B cell (primary cell): ENCODE results near the gene NCOA7.

Experiments used
- EZH2 ChIP-seq: IDR thresholded peaks from 2 replicates; pipeline ENCODE4 v1.6.1; 2012; ENCODE audit warnings: borderline replicate concordance, low read depth, mild to moderate bottlenecking, moderate library complexity, low read length; ENCODE audit not compliant: insufficient read depth, poor library complexity, severe bottlenecking
- TF ChIP-seq, protein P1 (sequence below): fragments of 200-600 bp; IDR thresholded peaks from one replicate; pipeline ENCODE4 v1.8.0; 2022; ENCODE audit warnings: antibody characterized with exemption, mild to moderate bottlenecking

DNA sequence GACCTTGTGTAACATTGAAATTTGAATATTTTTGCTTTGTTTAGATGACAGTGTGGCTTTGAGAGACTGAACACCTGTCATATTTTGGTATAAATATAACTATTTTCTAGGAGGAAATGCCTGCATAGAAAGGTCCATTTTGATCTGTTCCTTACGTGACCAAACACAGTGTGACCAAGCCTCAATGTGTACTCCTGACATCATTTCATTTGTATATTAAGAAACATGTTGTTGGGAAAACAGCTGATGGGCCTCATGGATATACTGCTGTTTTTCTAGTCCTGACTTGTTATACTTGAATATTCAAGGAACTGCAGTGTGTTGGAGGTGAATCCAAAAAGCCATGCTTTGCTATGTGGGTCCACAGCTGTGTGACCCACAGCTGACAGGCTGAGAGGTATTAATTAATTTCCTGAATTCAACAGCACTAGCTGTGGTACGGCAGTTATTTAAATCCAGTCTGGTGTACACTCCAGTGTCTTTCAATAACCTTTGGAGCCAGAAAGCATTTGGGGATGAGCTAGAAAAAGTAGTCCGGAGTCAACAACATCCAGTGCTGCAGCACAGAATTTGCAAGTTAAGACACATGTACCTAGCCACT, 18.9 kb downstream of the NCOA7 start:
- TF ChIP-seq, protein P1, sequence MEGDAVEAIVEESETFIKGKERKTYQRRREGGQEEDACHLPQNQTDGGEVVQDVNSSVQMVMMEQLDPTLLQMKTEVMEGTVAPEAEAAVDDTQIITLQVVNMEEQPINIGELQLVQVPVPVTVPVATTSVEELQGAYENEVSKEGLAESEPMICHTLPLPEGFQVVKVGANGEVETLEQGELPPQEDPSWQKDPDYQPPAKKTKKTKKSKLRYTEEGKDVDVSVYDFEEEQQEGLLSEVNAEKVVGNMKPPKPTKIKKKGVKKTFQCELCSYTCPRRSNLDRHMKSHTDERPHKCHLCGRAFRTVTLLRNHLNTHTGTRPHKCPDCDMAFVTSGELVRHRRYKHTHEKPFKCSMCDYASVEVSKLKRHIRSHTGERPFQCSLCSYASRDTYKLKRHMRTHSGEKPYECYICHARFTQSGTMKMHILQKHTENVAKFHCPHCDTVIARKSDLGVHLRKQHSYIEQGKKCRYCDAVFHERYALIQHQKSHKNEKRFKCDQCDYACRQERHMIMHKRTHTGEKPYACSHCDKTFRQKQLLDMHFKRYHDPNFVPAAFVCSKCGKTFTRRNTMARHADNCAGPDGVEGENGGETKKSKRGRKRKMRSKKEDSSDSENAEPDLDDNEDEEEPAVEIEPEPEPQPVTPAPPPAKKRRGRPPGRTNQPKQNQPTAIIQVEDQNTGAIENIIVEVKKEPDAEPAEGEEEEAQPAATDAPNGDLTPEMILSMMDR = no peak
- TF ChIP-seq EZH2 = no peak
